Measurements from ENCODE around the gene NECTIN1.

NECTIN1 gene

GRCh38 chr11:119685111-119685746, 43.8 kb downstream of the NECTIN1 start:
- Histone ChIP-seq H3K27ac (ENCODE audit: low read depth in 2 of 2, low read length in 2 of 2) (no peak overlapping the region), H3K27me3 (ENCODE audit: control insufficient read depth in 2 of 2, insufficient read depth in 2 of 2, low read length in 2 of 2) (no peaks in the 10 kb centered on the region), H3K36me3 (ENCODE audit: control insufficient read depth in 2 of 2, insufficient read depth in 2 of 2, low read length in 2 of 2) (no peaks in the 10 kb centered on the region), H3K4me3 (ENCODE audit: low read length in 2 of 2) (no peak overlapping the region), H3K4me1 (ENCODE audit: control insufficient read depth in 2 of 2, insufficient read depth in 2 of 2, low read length in 2 of 2) (peaks cover 0 to 3% of the 10 kb centered on the region in 2 donors), H3K9me3 (ENCODE audit: control insufficient read depth in 2 of 2, low read length in 2 of 2) (no peaks in the 10 kb centered on the region), H3K9ac (ENCODE audit: low read depth in 1 of 2, low read length in 2 of 2) (no peak overlapping the region)

GRCh38 chr11:119684361-119685110, 44.5 kb downstream of the NECTIN1 start:
- Histone ChIP-seq H3K9me3 (ENCODE audit: control insufficient read depth in 2 of 2, low read length in 2 of 2) (no peaks in the 10 kb centered on the region), H3K36me3 (ENCODE audit: control insufficient read depth in 2 of 2, insufficient read depth in 2 of 2, low read length in 2 of 2) (no peaks in the 10 kb centered on the region), H3K27me3 (ENCODE audit: control insufficient read depth in 2 of 2, insufficient read depth in 2 of 2, low read length in 2 of 2) (no peaks in the 10 kb centered on the region), H3K4me3 (ENCODE audit: low read length in 2 of 2) (no peak overlapping the region), H3K27ac (ENCODE audit: low read depth in 2 of 2, low read length in 2 of 2) (no peak overlapping the region), H3K4me1 (ENCODE audit: control insufficient read depth in 2 of 2, insufficient read depth in 2 of 2, low read length in 2 of 2) (peaks cover 0 to 3% of the 10 kb centered on the region in 2 donors), H3K9ac (ENCODE audit: low read depth in 1 of 2, low read length in 2 of 2) (no peak overlapping the region)

DNA sequence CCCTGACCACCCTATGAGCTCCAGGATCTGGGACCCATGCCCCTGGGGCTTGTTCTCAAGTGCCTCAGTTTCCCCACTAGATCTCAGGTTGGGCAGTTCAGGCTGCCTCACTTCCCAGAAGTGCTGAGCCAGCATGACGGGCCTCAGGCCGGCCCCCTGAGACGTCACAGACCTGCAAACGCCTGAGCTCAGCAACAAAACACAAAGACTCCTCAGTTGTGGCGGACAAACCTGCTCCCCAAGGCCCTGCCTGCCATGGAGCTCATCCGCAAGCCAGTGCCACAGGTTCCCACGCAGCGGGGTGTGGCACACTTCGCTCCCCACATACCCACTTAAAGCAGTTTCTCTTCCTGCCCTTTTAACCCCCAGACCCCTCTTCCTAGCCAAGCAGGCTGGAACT, 45.2 kb downstream of the NECTIN1 start:
- Histone ChIP-seq H3K4me3 (ENCODE audit: low read length in 2 of 2) (no peak overlapping the region), H3K27ac (ENCODE audit: low read depth in 2 of 2, low read length in 2 of 2) (no peak overlapping the region), H3K4me1 (ENCODE audit: control insufficient read depth in 2 of 2, insufficient read depth in 2 of 2, low read length in 2 of 2) (peaks cover 0 to 3% of the 10 kb centered on the region in 2 donors), H3K9me3 (ENCODE audit: control insufficient read depth in 2 of 2, low read length in 2 of 2) (no peaks in the 10 kb centered on the region), H3K27me3 (ENCODE audit: control insufficient read depth in 2 of 2, insufficient read depth in 2 of 2, low read length in 2 of 2) (no peaks in the 10 kb centered on the region), H3K9ac (ENCODE audit: low read depth in 1 of 2, low read length in 2 of 2) (no peak overlapping the region), H3K36me3 (ENCODE audit: control insufficient read depth in 2 of 2, insufficient read depth in 2 of 2, low read length in 2 of 2) (no peaks in the 10 kb centered on the region)

DNA sequence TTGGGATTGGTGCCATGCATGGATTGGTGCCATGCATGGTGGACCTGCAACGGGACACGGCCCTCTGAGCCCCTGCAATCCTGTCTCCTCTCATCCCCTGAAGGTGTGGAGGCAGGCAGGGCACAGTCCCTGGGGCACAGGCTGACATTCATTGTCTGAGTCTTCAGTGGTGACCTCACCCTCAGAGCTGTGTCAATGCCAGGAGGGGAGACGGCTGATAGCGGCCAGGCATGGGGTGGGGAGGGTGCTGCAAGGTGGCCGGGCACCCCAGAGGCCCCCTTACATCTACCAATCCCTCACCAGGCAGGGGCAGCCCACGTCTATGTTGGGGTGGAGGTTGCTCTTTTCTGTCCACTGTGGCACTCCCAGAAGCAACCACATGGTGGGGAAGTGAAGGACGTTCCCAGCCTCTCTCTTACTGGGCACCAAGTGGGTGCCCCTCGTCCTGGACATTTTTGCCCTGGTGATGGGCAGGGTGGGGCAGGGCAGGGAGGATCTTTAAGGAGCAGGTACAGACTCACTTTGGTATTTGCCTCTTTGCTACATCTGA, 47.6 kb downstream of the NECTIN1 start:
- no peak overlapping the region for H3K4me3 ChIP-seq (ENCODE audit: low read length in 2 of 2)
- peaks cover 0 to 3% of the 10 kb centered on the region in 2 donors for H3K4me1 ChIP-seq (ENCODE audit: control insufficient read depth in 2 of 2, insufficient read depth in 2 of 2, low read length in 2 of 2)
- no peak overlapping the region for H3K9ac ChIP-seq (ENCODE audit: low read depth in 1 of 2, low read length in 2 of 2)
- H3K9me3 ChIP-seq (ENCODE audit: control insufficient read depth in 2 of 2, low read length in 2 of 2): no peaks in the 10 kb centered on the region
- peaks cover 12 to 19% of the 10 kb centered on the region in 2 donors for H3K36me3 ChIP-seq (ENCODE audit: control insufficient read depth in 2 of 2, insufficient read depth in 2 of 2, low read length in 2 of 2)
- no peaks in the 10 kb centered on the region for H3K27me3 ChIP-seq (ENCODE audit: control insufficient read depth in 2 of 2, insufficient read depth in 2 of 2, low read length in 2 of 2)
- H3K27ac ChIP-seq (ENCODE audit: low read depth in 2 of 2, low read length in 2 of 2): no peak overlapping the region

DNA sequence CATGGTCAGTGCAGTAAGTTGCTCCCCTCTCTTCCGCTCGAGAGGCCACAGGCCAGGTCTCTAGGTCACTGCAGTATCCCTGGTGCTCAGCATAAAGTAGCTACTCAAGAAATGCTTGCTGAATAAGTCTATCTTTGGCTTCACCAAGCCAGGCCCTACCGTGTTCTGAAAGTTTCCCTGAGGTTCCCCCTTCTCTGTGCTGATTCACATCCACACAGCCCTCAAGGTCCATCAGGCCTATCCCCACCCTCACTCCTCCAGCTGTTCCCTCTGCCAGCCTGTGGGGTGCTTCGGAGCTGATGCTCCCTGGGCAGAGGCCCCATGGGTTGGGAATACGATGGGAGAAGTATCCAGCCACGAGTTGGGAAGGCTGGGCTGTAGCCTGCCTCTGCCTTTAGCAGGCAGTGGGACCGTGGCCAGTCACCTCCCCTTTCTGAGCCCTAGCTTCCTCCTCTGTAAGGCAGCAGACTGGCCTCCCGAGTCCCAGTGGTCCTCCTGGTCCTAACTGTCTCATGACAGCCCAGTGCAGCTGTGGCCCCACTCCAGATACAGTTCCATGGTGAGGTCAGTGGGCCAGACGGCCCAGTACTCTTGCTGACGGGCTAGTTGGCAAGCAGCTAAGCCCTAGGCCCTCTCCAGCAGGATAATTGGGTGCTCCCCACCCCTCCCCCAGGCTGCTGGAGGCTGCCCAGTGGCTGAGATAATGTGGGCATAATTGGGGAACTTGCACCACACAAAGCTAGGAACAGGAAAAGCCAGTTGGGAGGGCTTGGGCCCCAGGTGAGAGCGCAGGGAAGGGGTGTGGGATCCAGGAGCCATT, 48.2 kb downstream of the NECTIN1 start:
- Histone ChIP-seq H3K4me1 (ENCODE audit: control insufficient read depth in 2 of 2, insufficient read depth in 2 of 2, low read length in 2 of 2) (peaks cover 0 to 3% of the 10 kb centered on the region in 2 donors), H3K27me3 (ENCODE audit: control insufficient read depth in 2 of 2, insufficient read depth in 2 of 2, low read length in 2 of 2) (no peaks in the 10 kb centered on the region), H3K9ac (ENCODE audit: low read depth in 1 of 2, low read length in 2 of 2) (no peak overlapping the region), H3K27ac (ENCODE audit: low read depth in 2 of 2, low read length in 2 of 2) (no peak overlapping the region), H3K4me3 (ENCODE audit: low read length in 2 of 2) (no peak overlapping the region), H3K36me3 (ENCODE audit: control insufficient read depth in 2 of 2, insufficient read depth in 2 of 2, low read length in 2 of 2) (peaks cover 16 to 24% of the 10 kb centered on the region in 2 donors), H3K9me3 (ENCODE audit: control insufficient read depth in 2 of 2, low read length in 2 of 2) (no peaks in the 10 kb centered on the region)

DNA sequence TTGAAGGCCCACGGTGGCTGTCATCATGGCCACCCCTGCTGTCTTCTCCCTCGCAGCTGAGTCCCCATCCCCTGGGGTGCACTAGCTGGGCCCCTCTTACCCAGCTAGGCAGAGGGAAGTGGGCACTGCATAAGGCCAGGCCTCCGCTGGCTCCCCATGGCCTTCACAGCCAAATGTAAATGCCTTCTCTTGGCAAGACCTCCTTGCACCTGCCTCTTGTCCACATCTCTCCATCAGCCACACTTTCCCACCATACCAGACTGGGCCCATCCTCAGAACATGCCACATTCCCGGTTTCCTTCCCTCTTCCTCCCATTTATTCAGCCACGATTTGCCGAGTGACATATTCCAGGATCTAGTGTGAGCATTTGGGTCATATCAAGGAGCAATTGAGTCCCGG, 49.7 kb downstream of the NECTIN1 start:
- H3K4me1 ChIP-seq (ENCODE audit: control insufficient read depth in 2 of 2, insufficient read depth in 2 of 2, low read length in 2 of 2): peaks cover 1 to 3% of the 10 kb centered on the region in 2 donors
- no peaks in the 10 kb centered on the region for H3K27me3 ChIP-seq (ENCODE audit: control insufficient read depth in 2 of 2, insufficient read depth in 2 of 2, low read length in 2 of 2)
- H3K4me3 ChIP-seq (ENCODE audit: low read length in 2 of 2): no peak overlapping the region
- no peak overlapping the region for H3K9ac ChIP-seq (ENCODE audit: low read depth in 1 of 2, low read length in 2 of 2)
- H3K36me3 ChIP-seq (ENCODE audit: control insufficient read depth in 2 of 2, insufficient read depth in 2 of 2, low read length in 2 of 2): peaks cover 20 to 33% of the 10 kb centered on the region in 2 donors
- H3K27ac ChIP-seq (ENCODE audit: low read depth in 2 of 2, low read length in 2 of 2): no peak overlapping the region
- no peaks in the 10 kb centered on the region for H3K9me3 ChIP-seq (ENCODE audit: control insufficient read depth in 2 of 2, low read length in 2 of 2)

DNA sequence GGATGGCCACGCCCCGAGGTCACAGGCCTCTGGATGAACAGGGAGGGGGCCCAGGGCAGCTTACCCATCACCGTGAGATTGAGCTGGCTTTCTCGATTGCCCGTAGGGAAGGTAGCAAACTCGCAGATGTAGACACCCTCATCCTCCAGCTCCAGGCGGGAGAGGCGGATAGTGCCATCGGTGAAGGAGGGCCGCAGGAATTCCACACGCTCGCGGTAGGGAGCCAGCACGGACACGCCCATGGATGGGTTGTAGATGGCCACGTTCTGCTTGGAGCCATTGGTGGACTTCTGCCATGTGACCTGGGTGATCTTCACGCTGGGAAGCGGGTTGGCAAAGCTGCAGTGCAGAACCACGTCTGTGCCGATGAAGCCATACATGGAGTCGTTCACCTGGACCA, 50.6 kb downstream of the NECTIN1 start:
- H3K27ac ChIP-seq (ENCODE audit: low read depth in 2 of 2, low read length in 2 of 2): no peak overlapping the region
- no peak overlapping the region for H3K9ac ChIP-seq (ENCODE audit: low read depth in 1 of 2, low read length in 2 of 2)
- H3K4me1 ChIP-seq (ENCODE audit: control insufficient read depth in 2 of 2, insufficient read depth in 2 of 2, low read length in 2 of 2): peaks cover 3 to 5% of the 10 kb centered on the region in 2 donors
- H3K36me3 ChIP-seq (ENCODE audit: control insufficient read depth in 2 of 2, insufficient read depth in 2 of 2, low read length in 2 of 2): peaks cover 26 to 33% of the 10 kb centered on the region in 2 donors
- H3K27me3 ChIP-seq (ENCODE audit: control insufficient read depth in 2 of 2, insufficient read depth in 2 of 2, low read length in 2 of 2): no peaks in the 10 kb centered on the region
- H3K9me3 ChIP-seq (ENCODE audit: control insufficient read depth in 2 of 2, low read length in 2 of 2): no peaks in the 10 kb centered on the region
- H3K4me3 ChIP-seq (ENCODE audit: low read length in 2 of 2): no peak overlapping the region

- H3K9ac ChIP-seq (ENCODE audit: low read depth in 1 of 2, low read length in 2 of 2): no peak overlapping the region
- no peaks in the 10 kb centered on the region for H3K9me3 ChIP-seq (ENCODE audit: control insufficient read depth in 2 of 2, low read length in 2 of 2)
- H3K27me3 ChIP-seq (ENCODE audit: control insufficient read depth in 2 of 2, insufficient read depth in 2 of 2, low read length in 2 of 2): no peaks in the 10 kb centered on the region
- H3K36me3 ChIP-seq (ENCODE audit: control insufficient read depth in 2 of 2, insufficient read depth in 2 of 2, low read length in 2 of 2): peaks cover 26 to 33% of the 10 kb centered on the region in 2 donors
- H3K4me1 ChIP-seq (ENCODE audit: control insufficient read depth in 2 of 2, insufficient read depth in 2 of 2, low read length in 2 of 2): peaks cover 3 to 10% of the 10 kb centered on the region in 2 donors
- no peak overlapping the region for H3K4me3 ChIP-seq (ENCODE audit: low read length in 2 of 2)
- H3K27ac ChIP-seq (ENCODE audit: low read depth in 2 of 2, low read length in 2 of 2): no peak overlapping the region
These were observed 51.2 kb downstream of the NECTIN1 start for GRCh38 chr11:119677840-119678239.

GRCh38 chr11:119676461-119677020, 52.5 kb downstream of the NECTIN1 start:
- Histone ChIP-seq H3K9me3 (ENCODE audit: control insufficient read depth in 2 of 2, low read length in 2 of 2) (no peaks in the 10 kb centered on the region), H3K9ac (ENCODE audit: low read depth in 1 of 2, low read length in 2 of 2) (no peak overlapping the region), H3K36me3 (ENCODE audit: control insufficient read depth in 2 of 2, insufficient read depth in 2 of 2, low read length in 2 of 2) (peaks cover 28 to 33% of the 10 kb centered on the region in 2 donors), H3K27me3 (ENCODE audit: control insufficient read depth in 2 of 2, insufficient read depth in 2 of 2, low read length in 2 of 2) (no peaks in the 10 kb centered on the region), H3K4me1 (ENCODE audit: control insufficient read depth in 2 of 2, insufficient read depth in 2 of 2, low read length in 2 of 2) (peaks cover 9 to 14% of the 10 kb centered on the region in 2 donors), H3K27ac (ENCODE audit: low read depth in 2 of 2, low read length in 2 of 2) (no peak overlapping the region), H3K4me3 (ENCODE audit: low read length in 2 of 2) (no peak overlapping the region)

Data from mucosa of rectum (tissue), 2 donors.